NT2/D1 (cell line): ENCODE data around the gene PTGER3.

Source experiments
- DNase-seq: peaks from one replicate; pipeline ENCODE4 v3.0.0-alpha.2; 2011; ENCODE audit warnings: low read depth, low spot score
- H3K27me3 ChIP-seq: 2 replicates; pipeline ENCODE4 v1.6.0; 2011; ENCODE audit warnings: mild to moderate bottlenecking; ENCODE audit not compliant: insufficient read length, insufficient read depth
- H3K36me3 ChIP-seq: 2 replicates; pipeline ENCODE4 v1.6.1; 2011; ENCODE audit warnings: mild to moderate bottlenecking, low read length, mixed read lengths; ENCODE audit not compliant: insufficient read depth, insufficient read length
- H3K4me1 ChIP-seq: 2 replicates; pipeline ENCODE4 v1.5.1; 2011; ENCODE audit not compliant: insufficient read depth, insufficient read length
- H3K4me3 ChIP-seq: 2 replicates; pipeline ENCODE4 v1.5.1; 2011; ENCODE audit warnings: low read depth; ENCODE audit not compliant: insufficient read length
- H3K9ac ChIP-seq: 2 replicates; pipeline ENCODE4 v1.6.0; 2011; ENCODE audit warnings: low read depth; ENCODE audit not compliant: insufficient read length
- H3K9me3 ChIP-seq: 2 replicates; pipeline ENCODE4 v1.5.1; 2011; ENCODE audit warnings: mild to moderate bottlenecking, low read length; ENCODE audit not compliant: insufficient read depth
- SUZ12 ChIP-seq: IDR thresholded peaks from 2 replicates; pipeline ENCODE4 v1.6.1; 2011; ENCODE audit not compliant: insufficient read length, insufficient read depth; ENCODE audit errors: extremely low read depth
- YY1 ChIP-seq: IDR thresholded peaks from 2 replicates; pipeline ENCODE4 v1.6.1; 2011; ENCODE audit not compliant: insufficient read length, insufficient read depth
- ZNF274 ChIP-seq: IDR thresholded peaks from 2 replicates; pipeline ENCODE4 v1.6.1; 2011; ENCODE audit warnings: mild to moderate bottlenecking, low read depth, low read length

The PTGER3 gene

DNA sequence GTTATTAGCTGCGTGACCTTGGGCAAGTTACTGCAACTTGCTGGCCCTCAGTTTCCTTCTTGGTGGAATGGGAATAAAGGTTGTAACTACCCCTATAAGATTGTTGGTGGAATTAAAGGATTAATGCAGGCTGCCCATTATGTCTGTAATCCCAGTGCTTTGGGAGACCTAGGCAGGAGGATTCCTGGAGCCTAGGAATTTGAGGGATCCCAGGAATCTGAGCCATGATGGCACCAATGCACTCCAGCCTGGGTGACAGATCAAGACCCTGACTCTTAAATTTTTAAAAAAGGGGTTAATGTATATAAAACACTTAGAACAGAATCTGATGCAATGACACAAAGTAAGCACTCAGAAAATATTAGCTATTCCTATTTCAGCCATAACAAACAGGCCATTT lies 67.3 kb downstream of the PTGER3 start:
- Histone ChIP-seq H3K27me3 (no peaks in the 10 kb centered on the region), H3K4me3 (no peak overlapping the region), H3K9me3 (no peaks in the 10 kb centered on the region), H3K36me3 (no peaks in the 10 kb centered on the region), H3K4me1 (no peaks in the 10 kb centered on the region), H3K9ac (no peak overlapping the region)
- no peak for TF ChIP-seq ZNF274
- no peak for TF ChIP-seq YY1
- TF ChIP-seq SUZ12 = no peak
- peak; percentile 8 for DNase-seq

DNA sequence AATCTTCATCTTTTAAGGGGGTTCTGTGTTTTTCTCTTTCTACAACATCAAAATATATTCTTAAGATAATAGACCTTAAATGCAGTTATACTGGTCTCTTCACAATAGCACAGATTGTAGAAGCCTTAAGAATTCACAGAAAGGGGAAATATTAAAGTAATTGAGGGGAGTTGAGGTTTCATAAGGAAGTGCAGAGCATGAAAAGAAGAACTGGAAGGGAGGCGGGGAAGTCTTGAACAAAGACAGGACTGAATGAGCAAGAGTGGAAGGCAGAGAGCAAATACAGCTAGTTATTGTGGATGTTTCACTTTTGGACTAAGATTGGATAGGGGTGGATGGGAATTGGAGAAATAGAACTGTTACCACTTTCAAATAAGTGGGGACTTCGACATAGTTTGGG lies 67.7 kb downstream of the PTGER3 start:
- DNase-seq = no peak
- Histone ChIP-seq H3K9me3 (no peaks in the 10 kb centered on the region), H3K36me3 (no peaks in the 10 kb centered on the region), H3K9ac (no peak overlapping the region), H3K4me1 (no peaks in the 10 kb centered on the region), H3K4me3 (no peak overlapping the region), H3K27me3 (no peaks in the 10 kb centered on the region)
- no peak for TF ChIP-seq SUZ12
- TF ChIP-seq ZNF274 = no peak

DNA sequence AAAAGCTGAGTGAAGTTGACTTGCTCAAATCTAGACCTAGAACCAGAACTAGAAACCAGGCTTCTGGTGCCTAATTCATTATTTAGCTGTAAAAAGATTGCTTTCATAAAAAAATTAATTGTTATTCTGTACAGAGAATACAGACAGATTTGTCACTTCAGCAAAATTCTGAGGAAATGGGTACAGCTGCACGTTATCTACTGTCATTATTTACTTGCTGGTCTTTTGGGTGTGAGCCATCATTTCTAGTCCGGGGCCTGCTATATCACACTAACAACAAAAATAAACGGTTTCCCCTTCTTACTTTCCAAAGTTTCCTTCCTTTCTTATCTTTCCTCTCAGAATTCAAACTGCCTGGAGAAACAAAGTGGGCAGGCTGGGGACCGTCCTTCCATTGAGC lies 68.3 kb downstream of the PTGER3 start:
- H3K4me1 ChIP-seq = no peaks in the 10 kb centered on the region
- TF ChIP-seq SUZ12 = no peak
- no peak for TF ChIP-seq ZNF274
- no peak for TF ChIP-seq YY1
- H3K36me3 ChIP-seq = no peaks in the 10 kb centered on the region
- H3K9me3 ChIP-seq = no peaks in the 10 kb centered on the region
- no peak overlapping the region for H3K4me3 ChIP-seq
- no peaks in the 10 kb centered on the region for H3K27me3 ChIP-seq
- DNase-seq = no peak
- H3K9ac ChIP-seq = no peak overlapping the region

DNA sequence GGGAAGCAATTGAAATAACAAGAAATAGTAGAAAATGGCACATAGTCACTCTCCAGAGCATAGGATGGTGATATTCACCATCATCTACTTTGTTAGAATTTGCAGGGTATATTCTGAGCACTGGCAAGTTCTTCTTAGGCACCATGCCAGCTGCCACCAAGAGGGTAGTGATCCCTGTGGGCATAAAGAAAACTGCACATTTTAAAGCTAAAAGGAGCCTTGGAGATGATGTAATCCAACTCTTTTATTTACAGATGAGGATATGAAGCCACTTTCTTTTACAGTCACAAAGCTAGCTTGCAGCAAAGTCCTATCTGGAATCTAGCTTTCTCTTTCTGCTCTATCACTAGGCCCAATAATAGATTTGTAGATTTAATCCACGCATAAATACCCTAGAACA lies 69.0 kb downstream of the PTGER3 start:
- no peaks in the 10 kb centered on the region for H3K4me1 ChIP-seq
- no peak for TF ChIP-seq ZNF274
- TF ChIP-seq YY1 = no peak
- no peak for TF ChIP-seq SUZ12
- H3K9ac ChIP-seq = no peak overlapping the region
- no peaks in the 10 kb centered on the region for H3K36me3 ChIP-seq
- no peak for DNase-seq
- no peak overlapping the region for H3K4me3 ChIP-seq
- no peaks in the 10 kb centered on the region for H3K27me3 ChIP-seq
- H3K9me3 ChIP-seq = no peaks in the 10 kb centered on the region

DNA sequence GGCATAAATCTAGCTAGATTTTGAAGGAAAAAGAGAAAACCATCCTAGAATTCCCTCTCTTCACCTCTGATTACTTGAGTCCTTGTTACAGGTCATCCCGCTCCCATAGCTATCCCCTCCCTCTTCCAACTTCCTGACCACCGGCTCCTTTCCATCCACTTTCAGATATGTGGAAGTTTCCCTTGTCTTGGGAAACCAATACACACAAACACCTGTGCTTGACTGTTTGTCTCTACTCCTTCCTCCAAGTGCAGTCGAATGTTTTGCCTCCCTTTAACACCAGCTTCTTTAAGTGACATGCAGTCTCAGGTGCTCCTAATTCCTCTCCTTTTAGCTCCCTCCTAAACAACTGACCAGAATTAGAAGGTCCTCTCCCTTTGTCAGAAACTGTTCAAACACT lies 70.0 kb downstream of the PTGER3 start:
- no peaks in the 10 kb centered on the region for H3K4me1 ChIP-seq
- TF ChIP-seq ZNF274 (no peak), YY1 (no peak), SUZ12 (no peak)
- no peak overlapping the region for H3K9ac ChIP-seq
- H3K9me3 ChIP-seq = no peaks in the 10 kb centered on the region
- no peak overlapping the region for H3K4me3 ChIP-seq
- H3K36me3 ChIP-seq = no peaks in the 10 kb centered on the region
- H3K27me3 ChIP-seq = no peaks in the 10 kb centered on the region
- no peak for DNase-seq

DNA sequence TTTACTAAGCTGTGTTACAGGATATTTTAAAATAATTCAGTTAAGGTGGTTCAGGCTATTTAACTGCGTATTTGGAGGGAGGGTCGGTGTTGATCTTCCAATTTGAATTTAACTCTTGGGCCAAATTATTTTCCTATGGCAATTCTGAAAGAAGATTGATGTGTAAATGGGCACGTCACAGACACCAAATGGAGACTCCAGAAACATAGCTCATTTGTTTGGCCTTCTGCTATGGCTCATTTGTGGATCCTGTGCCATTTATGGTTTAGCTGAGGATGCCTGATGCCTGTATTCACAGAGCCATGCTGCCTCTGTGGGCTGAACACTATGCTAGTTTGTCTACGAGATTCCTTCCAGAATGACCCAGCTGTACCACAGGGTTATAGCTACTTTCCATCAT lies 70.6 kb downstream of the PTGER3 start:
- TF ChIP-seq SUZ12 (no peak), ZNF274 (no peak), YY1 (no peak)
- no peaks in the 10 kb centered on the region for H3K4me1 ChIP-seq
- H3K36me3 ChIP-seq = no peaks in the 10 kb centered on the region
- no peaks in the 10 kb centered on the region for H3K27me3 ChIP-seq
- no peaks in the 10 kb centered on the region for H3K9me3 ChIP-seq
- DNase-seq = no peak
- H3K9ac ChIP-seq = no peak overlapping the region
- H3K4me3 ChIP-seq = no peak overlapping the region

DNA sequence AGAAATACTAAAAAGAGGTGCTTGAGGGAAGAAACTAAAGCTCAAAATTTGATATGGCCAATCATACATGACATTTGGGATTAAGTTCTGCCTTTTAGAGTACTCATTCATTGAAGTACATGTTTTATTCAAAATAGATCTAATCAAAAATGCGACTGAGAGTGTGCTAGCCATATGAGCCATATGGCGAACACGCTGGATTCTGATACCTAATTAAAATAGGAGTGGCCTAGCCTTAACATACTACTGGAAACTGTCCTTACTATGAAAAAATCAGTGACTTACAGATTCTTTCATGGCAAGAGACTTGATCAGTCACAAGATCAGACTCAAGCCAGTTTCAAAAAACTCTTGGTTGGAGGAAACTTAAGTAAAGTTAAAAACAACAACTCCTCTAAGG lies 73.9 kb downstream of the PTGER3 start:
- Histone ChIP-seq H3K4me1 (no peaks in the 10 kb centered on the region), H3K4me3 (no peak overlapping the region), H3K27me3 (no peaks in the 10 kb centered on the region), H3K9me3 (no peaks in the 10 kb centered on the region), H3K9ac (no peak overlapping the region), H3K36me3 (no peaks in the 10 kb centered on the region)
- no peak for DNase-seq
- TF ChIP-seq YY1 (no peak), SUZ12 (no peak), ZNF274 (no peak)

DNA sequence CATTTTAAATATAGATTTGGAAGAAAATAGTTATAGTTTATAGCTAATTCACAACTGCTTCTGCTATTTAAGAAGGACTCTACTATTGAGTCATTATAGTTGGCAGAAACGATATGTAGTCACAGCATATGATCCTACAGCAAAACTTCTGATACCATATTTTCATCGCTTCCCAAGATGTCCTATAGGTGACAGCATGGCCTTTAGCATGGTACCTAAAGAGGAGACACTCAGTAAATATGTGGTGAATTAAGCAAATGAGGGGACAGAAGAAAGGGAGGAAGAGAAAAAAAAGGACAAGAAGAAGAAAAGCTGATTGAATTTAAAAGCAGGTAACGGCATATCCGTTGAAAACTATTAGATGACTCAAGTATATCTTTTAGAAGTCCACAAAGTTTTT lies 77.2 kb downstream of the PTGER3 start:
- Histone ChIP-seq H3K9ac (no peak overlapping the region), H3K36me3 (no peaks in the 10 kb centered on the region), H3K4me1 (no peaks in the 10 kb centered on the region), H3K9me3 (no peaks in the 10 kb centered on the region), H3K4me3 (no peak overlapping the region), H3K27me3 (no peaks in the 10 kb centered on the region)
- TF ChIP-seq SUZ12 (no peak), ZNF274 (no peak), YY1 (no peak)
- DNase-seq = no peak
